Femur (tissue), 1 donor: ENCODE measurements around the gene BMERB1.
"Not testable (repeated sequence)": the region's sequence is repeated elsewhere in the genome, so short reads cannot be mapped to it uniquely, and the experiment has no call there.

Experiments
- DNase-seq: peaks from one replicate; pipeline ENCODE4 v3.0.0-alpha.2; 2017

The BMERB1 gene

GRCh38 chr16:15599303-15600070 lies 165.1 kb downstream of the BMERB1 start:
- DNase-seq = no peak

- DNase-seq = no peak
These were observed 167.0 kb downstream of the BMERB1 start for GRCh38 chr16:15601212-15601879.

- no peak for DNase-seq
These were observed 168.1 kb downstream of the BMERB1 start for GRCh38 chr16:15602285-15603044.

GRCh38 chr16:15604460-15605440 lies 170.4 kb downstream of the BMERB1 start:
- DNase-seq = no peak

- no peak for DNase-seq
These were observed 171.6 kb downstream of the BMERB1 start for GRCh38 chr16:15605839-15606517.

GRCh38 chr16:15606518-15607220 lies 172.3 kb downstream of the BMERB1 start:
- DNase-seq = no peak

GRCh38 chr16:15607221-15607699 lies 172.9 kb downstream of the BMERB1 start:
- DNase-seq = not testable (repeated sequence)

- no peak for DNase-seq
These were observed 173.5 kb downstream of the BMERB1 start for GRCh38 chr16:15607700-15608396.

GRCh38 chr16:15608398-15609285 lies 174.3 kb downstream of the BMERB1 start:
- DNase-seq = no peak

- DNase-seq = no peak
These were observed 174.9 kb downstream of the BMERB1 start for GRCh38 chr16:15609286-15609649.

- DNase-seq = no peak
These were observed 176.0 kb downstream of the BMERB1 start for GRCh38 chr16:15610369-15610871.

GRCh38 chr16:15611610-15612009 lies 177.2 kb downstream of the BMERB1 start:
- DNase-seq = no peak

- DNase-seq = no peak
These were observed 179.3 kb downstream of the BMERB1 start for GRCh38 chr16:15613676-15614075.

GRCh38 chr16:15616012-15616411 lies 181.6 kb downstream of the BMERB1 start:
- no peak for DNase-seq

- DNase-seq = no peak
These were observed 182.2 kb downstream of the BMERB1 start for GRCh38 chr16:15616475-15617165.

- no peak for DNase-seq
These were observed 183.5 kb downstream of the BMERB1 start for GRCh38 chr16:15617901-15618300.

- DNase-seq = no peak
These were observed 184.0 kb downstream of the BMERB1 start for GRCh38 chr16:15618392-15618791.

GRCh38 chr16:15620611-15621195 lies 186.3 kb downstream of the BMERB1 start:
- DNase-seq = no peak
